Epithelial cell of esophagus (primary cell): Measurements from ENCODE around the gene ARFGAP2.

Experiments
- DNase-seq: peaks from one replicate; pipeline ENCODE4 v3.0.0; 2010; ENCODE audit warnings: low read depth
- H3K4me3 ChIP-seq: 2 replicates; pipeline ENCODE4 v1.5.1; 2011; ENCODE audit warnings: mild to moderate bottlenecking, low read length, control low read depth
- CTCF ChIP-seq: IDR thresholded peaks from 2 replicates; pipeline ENCODE4 v1.5.1; 2011; ENCODE audit warnings: low read depth, mild to moderate bottlenecking, low read length, control low read depth, inconsistent platforms; ENCODE audit not compliant: insufficient read depth; ENCODE audit errors: missing control alignments

ARFGAP2 gene

GRCh38 chr11:47136327-47136726, 40.4 kb downstream of the ARFGAP2 start:
- TF ChIP-seq CTCF = no peak

GRCh38 chr11:47132981-47133380, 43.7 kb downstream of the ARFGAP2 start:
- H3K4me3 ChIP-seq = no peak overlapping the region
- DNase-seq = no peak
- no peak for TF ChIP-seq CTCF

More at GRCh38 chr11:47136327-47136726, 40.4 kb downstream of the ARFGAP2 start:
- DNase-seq = no peak
- H3K4me3 ChIP-seq = no peak overlapping the region

- DNase-seq = no peak
- H3K4me3 ChIP-seq = no peak overlapping the region
- no peak for TF ChIP-seq CTCF
Measured at GRCh38 chr11:47132490-47132889, 44.2 kb downstream of the ARFGAP2 start.

- TF ChIP-seq CTCF = no peak
- no peak for DNase-seq
- H3K4me3 ChIP-seq = no peak overlapping the region
Measured at GRCh38 chr11:47131136-47131535, 45.5 kb downstream of the ARFGAP2 start.

GRCh38 chr11:47130543-47130942, 46.1 kb downstream of the ARFGAP2 start:
- no peak for DNase-seq
- no peak for TF ChIP-seq CTCF
- no peak overlapping the region for H3K4me3 ChIP-seq

- no peak for TF ChIP-seq CTCF
- no peak overlapping the region for H3K4me3 ChIP-seq
- DNase-seq = no peak
Measured at GRCh38 chr11:47127213-47127612, 49.5 kb downstream of the ARFGAP2 start.

GRCh38 chr11:47125083-47125482, 51.6 kb downstream of the ARFGAP2 start:
- no peak for DNase-seq
- no peak for TF ChIP-seq CTCF
- no peak overlapping the region for H3K4me3 ChIP-seq
